Stimulated activated CD4-positive, alpha-beta T cell treated with anti-CD3 and anti-CD28 coated beads, Interleukin-1b, Interleukin-23, amount 100 ng/mL, for 48 hours (primary cell): ENCODE data around the gene PKHD1.

Experiments
- DNase-seq: peaks from one replicate; pipeline ENCODE4 v3.0.0-alpha.2; 2020

Gene PKHD1

DNA sequence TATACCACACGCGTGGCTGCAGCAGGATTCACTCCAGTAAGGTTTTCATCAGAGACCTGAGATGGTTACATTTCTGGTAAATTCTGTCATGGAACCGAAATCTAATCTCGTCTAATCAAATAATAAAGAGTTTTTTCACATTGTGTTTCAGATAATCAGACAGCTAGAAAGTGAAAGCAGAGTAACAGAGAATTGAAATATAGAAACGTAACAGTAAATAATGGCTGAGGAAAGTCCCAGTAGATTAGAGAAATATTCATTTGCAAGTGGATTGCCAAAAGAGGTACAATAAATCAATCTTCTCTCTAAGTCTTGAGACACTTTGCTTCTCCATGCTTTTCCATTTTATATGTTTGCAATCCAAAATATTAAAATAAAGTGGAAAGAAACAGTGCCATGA, 42.4 kb downstream of the PKHD1 start:
- no peak for DNase-seq

GRCh38 chr6:52042141-52042885, 45.1 kb downstream of the PKHD1 start:
- DNase-seq, result no peak

DNA sequence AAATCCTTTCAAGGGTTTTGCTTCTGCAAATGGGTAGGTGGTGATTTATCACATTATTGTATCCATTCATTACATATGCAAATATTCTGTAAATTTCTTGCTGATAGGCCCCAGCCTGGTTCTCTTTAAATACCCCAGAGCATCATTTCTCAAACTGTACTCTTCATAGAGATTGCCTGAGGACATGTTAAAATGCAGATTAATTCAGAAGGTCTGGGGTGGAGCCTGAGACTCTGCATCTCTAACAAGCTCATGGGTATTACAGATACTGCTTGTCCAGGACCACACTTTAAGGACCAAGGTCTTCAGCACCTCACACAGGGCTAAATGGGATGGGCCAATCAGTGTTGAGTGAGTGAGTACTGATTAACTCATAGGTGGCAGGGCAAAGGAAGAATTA, 46.3 kb downstream of the PKHD1 start:
- DNase-seq, result no peak

DNA sequence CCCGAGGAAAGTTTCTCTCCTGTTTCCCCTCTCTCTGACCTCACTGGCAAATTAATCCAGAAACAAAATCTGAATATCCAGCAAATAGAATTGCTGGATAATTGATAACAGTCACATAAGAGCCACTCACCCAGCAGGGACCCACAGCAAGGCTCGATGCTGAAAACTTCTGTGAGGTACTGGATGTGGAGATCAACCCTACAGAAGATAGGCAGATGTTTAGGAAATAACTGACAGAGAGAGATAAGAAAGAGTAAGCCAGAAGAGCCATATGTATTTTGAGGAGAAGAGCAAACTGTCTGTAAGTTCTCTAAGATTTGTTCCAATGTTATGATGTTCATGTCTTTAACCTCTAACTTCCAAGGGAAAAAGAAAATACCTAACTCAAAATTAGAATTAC, 59.7 kb downstream of the PKHD1 start:
- DNase-seq, result no peak

DNA sequence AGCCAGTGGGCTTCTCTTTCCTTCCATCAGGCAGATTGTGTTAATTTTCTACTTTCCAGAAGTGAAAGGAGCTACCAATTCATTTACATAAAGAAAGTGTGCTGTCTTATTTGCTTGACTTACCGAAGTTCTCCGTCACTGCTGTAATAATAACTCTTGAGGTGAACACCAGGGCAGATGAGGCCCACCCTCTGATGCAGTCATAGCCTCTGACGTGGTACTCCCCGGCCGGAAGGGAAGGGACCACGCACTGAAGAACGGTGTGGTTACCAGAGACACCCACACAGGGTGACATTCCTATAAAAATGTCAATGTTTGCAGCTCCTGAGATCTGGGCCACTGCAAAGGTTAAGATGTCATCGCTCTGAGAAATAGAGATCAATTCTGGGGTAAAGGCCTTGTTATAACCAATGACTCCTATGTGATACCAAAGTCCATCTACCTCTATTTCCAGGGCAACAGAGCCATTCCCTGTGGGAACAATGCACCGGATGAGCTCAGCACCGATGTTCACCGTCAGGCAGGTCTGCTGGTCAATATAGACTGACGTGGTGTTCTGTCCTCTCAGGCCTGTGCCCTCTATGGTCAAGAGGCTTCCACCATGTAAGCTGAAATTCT, 62.9 kb downstream of the PKHD1 start:
- DNase-seq, result no peak

- no peak for DNase-seq
Measured at GRCh38 chr6:52022675-52023074, 64.7 kb downstream of the PKHD1 start.

- DNase-seq, result no peak
Measured at GRCh38 chr6:52020945-52021570, 66.4 kb downstream of the PKHD1 start.

DNA sequence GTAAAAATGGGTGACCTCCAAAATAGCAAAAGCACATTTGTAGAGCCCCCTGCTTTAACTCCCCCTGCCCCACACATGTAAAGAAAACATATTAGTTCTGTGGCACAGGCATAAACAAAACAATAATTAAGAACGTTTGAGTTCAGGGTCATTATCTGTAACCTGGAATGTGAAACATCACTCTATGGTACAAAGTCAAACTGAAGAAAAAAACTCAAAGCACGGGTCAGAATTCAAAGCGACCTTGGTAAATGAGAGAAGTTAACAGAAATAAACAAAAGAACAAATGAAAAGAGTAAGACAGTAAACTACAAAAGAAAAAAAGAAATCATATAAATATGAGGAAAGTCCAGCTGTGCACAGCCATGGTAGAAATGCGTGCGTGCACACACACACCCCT, 67.5 kb downstream of the PKHD1 start:
- DNase-seq, result no peak

- DNase-seq, result no peak
Measured at GRCh38 chr6:52019092-52019491, 68.3 kb downstream of the PKHD1 start.

- DNase-seq, result no peak
Measured at GRCh38 chr6:52016915-52017748, 70.3 kb downstream of the PKHD1 start.

DNA sequence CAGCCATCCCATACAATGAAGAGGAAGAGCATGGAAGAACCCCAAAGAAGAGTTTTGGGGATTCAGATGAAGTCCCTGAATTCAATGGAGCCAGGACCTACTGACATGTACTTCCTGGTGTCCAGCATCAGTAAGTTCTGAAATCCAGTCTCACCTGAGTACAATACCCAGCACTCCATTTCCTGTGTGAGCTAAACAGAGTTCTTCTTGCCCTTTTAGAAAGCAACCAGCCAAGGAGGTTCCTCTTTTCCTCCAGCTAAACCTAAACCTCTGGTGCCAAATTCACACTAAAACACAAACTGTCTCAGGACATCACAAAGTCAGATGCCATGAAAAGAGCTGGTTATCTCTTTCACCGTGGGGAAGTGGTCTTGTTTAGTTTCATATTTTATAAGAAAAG, 71.5 kb downstream of the PKHD1 start:
- no peak for DNase-seq

GRCh38 chr6:52014391-52014790, 73.0 kb downstream of the PKHD1 start:
- DNase-seq, result no peak

DNA sequence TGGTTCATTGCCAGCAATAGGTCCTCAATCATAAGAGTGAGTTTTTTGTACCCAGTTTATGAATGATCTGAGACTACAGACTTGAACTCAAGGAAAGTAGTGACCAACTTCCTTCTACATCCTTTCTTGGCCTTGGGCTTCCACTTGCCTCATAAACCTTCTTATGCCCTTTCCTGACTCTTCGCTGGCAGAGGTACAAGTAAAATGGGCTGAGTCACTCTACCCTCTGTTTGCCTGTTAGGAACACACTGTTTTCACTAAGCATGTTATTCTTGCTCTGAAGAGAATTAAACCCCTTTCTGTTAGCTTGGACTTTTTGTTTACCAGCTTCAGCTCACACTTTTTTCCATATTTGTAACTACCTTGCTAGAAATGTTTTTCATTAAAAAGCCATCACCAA, 74.4 kb downstream of the PKHD1 start:
- DNase-seq, result no peak

GRCh38 chr6:52012582-52012981, 74.8 kb downstream of the PKHD1 start:
- no peak for DNase-seq

GRCh38 chr6:52010806-52011205, 76.6 kb downstream of the PKHD1 start:
- no peak for DNase-seq

- DNase-seq, result no peak
Measured at GRCh38 chr6:52010145-52010544, 77.3 kb downstream of the PKHD1 start.

DNA sequence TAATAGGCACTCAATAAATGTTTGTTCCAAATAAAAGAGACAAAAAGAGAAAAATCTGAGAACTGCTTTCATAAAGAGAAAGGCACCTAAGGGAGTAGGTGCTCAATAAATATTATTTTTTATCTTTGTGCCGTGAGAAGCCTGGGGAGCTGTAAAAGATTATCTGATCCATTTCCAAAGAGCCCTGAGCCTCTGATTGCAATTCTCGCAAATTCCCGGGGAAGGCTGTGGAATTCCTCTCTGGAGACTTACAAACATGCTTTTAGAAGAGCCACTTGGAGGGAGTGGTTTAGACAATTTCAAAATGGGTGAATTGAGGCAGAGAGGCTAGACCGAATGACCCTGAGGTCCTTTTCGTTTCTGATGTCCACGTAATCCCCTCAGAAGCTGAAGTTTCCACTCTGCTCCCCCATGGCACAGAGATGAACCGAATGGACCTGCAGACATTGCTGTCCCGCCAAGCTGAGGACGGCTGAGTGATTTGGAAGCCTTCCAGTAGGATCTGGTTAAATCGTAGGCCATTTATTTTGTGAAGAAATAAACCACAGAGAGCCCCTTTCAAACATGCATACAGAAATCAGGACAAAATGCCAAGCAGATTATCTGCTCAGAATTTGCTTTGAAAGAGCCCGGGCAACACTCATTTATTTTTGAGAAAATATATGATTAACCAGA, 77.8 kb downstream of the PKHD1 start:
- no peak for DNase-seq

GRCh38 chr6:52000064-52000463, 87.3 kb downstream of the PKHD1 start:
- no peak for DNase-seq

- DNase-seq, result no peak
Measured at GRCh38 chr6:51996296-51996947, 91.0 kb downstream of the PKHD1 start.

DNA sequence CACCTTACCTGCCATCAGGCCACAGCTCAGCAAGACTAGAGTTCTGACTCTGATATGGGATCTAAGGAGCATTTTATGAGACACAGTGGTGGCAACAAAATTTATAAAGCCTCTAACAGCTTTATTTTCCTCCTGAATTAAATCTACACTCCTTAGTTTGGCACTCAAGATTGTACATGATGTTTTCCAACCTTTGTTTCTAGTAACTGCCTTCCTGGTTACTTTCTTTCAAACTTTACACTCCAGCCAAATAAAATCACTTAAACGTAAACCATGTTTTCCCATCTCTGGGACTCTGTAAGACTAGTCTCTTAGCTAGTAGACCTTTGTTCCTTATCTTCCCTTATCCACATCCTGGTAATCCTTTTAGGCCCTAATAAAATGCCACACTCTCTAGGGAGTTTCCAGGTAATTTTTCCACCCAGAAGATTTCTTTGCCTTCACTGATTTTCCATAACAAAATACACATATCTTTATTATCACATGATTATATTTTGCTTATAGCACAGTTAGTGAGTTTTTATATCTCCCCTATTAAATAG, 92.1 kb downstream of the PKHD1 start:
- DNase-seq, result no peak

DNA sequence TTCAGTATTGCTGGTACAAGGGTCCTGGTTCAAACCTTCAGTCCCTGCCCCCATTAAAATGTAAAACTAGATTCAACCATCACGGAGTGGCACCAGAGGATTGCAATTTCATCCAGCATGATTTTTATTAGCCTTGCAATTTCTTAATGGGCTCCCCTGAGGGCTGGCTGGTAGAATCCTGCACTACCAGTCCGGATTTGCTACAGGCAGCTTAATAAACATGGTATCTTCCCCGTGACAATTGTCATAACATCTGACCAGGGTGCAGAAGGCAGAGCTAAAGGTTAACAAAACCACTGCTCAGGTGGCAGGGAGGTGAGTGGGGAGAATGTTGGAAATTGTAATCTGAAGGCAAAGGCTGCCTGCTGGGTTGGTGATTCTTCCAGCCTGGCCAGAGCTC, 94.5 kb downstream of the PKHD1 start:
- no peak for DNase-seq

DNA sequence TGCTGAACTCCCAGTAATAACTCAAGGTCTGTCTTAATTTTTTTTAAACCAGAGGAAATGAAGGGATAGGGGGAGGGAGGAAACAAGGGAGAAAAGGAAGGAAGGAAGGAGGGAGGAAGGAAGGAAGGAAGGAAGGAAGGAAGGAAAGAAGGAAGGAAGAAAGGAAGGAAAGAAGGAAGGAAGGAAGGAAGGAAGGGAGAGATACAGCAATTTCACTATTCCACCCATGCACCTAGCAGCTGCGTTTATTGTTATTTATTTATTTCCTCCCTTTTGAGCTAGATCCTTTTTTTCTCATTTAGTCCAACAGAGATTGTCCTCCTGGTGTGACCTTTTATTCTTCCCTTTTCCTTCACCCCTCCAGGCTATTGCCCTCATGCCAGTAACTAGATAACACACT, 97.6 kb downstream of the PKHD1 start:
- no peak for DNase-seq
